Measurements from ENCODE around the gene SPATA31C2.

- no peak for TF ChIP-seq TAF1 (IDR thresholded peaks at IDR 0.05; ENCODE audit: low read depth, low read length)
- TF ChIP-seq POLR2A (IDR thresholded peaks at IDR 0.05; ENCODE audit: low read depth, low read length), result no peak
- no peak for TF ChIP-seq POLR2AphosphoS5 (IDR thresholded peaks at IDR 0.05; ENCODE audit: low read depth, low read length)
- TF ChIP-seq POU2F2 (IDR thresholded peaks at IDR 0.05; ENCODE audit: low read depth, low read length), result no peak
These were observed 22.9 kb upstream of the SPATA31C2 start for GRCh38 chr9:88161144-88161543.

Data from GM12891 (cell line).